HG02884 (cell line): ENCODE measurements around the gene CELSR3.

Experiments used
- ATAC-seq: cut with Tn5 transposase; IDR thresholded peaks from one replicate; pipeline ENCODE4 v1.9.1; 2021; ENCODE audit warnings: mild to moderate bottlenecking, moderate library complexity; ENCODE audit not compliant: unreplicated experiment

CELSR3 gene, protein sequence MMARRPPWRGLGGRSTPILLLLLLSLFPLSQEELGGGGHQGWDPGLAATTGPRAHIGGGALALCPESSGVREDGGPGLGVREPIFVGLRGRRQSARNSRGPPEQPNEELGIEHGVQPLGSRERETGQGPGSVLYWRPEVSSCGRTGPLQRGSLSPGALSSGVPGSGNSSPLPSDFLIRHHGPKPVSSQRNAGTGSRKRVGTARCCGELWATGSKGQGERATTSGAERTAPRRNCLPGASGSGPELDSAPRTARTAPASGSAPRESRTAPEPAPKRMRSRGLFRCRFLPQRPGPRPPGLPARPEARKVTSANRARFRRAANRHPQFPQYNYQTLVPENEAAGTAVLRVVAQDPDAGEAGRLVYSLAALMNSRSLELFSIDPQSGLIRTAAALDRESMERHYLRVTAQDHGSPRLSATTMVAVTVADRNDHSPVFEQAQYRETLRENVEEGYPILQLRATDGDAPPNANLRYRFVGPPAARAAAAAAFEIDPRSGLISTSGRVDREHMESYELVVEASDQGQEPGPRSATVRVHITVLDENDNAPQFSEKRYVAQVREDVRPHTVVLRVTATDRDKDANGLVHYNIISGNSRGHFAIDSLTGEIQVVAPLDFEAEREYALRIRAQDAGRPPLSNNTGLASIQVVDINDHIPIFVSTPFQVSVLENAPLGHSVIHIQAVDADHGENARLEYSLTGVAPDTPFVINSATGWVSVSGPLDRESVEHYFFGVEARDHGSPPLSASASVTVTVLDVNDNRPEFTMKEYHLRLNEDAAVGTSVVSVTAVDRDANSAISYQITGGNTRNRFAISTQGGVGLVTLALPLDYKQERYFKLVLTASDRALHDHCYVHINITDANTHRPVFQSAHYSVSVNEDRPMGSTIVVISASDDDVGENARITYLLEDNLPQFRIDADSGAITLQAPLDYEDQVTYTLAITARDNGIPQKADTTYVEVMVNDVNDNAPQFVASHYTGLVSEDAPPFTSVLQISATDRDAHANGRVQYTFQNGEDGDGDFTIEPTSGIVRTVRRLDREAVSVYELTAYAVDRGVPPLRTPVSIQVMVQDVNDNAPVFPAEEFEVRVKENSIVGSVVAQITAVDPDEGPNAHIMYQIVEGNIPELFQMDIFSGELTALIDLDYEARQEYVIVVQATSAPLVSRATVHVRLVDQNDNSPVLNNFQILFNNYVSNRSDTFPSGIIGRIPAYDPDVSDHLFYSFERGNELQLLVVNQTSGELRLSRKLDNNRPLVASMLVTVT (N-terminal part only)

DNA sequence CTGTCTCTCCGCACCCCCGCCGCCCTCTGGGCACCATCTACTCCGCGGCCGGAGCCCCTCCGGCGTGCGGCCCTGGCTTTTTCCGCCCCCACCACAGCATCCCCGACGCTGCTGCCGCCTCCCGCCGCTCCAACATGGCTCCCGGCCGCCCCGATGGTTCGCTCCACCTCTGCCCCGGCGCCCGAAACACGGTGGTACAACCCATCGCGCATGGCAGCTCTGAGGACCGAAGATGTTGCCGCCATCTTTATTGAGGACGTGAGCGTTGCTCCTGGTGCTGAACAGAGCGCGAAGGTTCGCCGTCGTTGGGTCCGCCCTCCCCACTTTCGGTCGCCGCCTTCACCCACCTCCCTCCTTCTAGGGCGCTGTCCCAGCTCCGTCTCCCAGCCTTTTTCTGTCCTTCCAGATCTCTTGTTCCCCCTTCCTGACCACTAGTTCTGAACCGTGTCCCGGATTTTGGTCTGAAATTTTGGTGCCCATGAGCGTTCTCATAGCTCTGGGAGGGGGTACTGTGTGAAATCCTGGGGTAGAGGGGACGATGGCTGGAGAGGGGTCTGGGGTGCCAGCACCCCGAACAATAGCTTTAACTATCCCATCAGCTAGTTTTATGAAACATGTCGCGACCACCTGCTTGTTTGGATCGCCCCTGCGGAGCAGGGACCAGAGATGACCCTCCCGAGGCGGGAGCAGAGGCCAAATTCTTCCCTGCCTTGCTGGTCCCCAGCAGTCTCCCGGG, at the start of gene CELSR3:
Gene CELSR3 (minus strand): TSS at position 134 of the 736 bp plus-strand sequence. CDS start 252 bp downstream, outside the sequence.
- no peak for ATAC-seq

DNA sequence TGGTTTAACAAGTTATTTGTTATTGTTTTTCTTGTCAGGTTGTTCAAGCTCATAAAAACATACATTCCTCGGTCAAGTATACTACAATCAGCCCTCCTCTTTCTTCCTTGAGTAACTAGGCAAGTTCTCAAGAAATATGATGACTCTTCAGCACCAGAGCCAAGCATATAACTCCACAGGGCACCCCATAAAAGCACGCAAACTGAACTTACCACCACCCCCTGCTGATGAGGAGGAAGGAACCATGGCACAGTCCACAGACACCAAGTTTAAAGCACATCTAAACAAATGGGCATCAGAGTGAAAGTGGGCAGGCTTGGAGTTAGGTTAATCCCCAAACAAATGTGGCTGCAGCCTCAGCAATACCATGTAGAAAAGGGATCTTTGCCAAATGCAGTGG, 49.0 kb upstream of the CELSR3 start:
- ATAC-seq = no peak

DNA sequence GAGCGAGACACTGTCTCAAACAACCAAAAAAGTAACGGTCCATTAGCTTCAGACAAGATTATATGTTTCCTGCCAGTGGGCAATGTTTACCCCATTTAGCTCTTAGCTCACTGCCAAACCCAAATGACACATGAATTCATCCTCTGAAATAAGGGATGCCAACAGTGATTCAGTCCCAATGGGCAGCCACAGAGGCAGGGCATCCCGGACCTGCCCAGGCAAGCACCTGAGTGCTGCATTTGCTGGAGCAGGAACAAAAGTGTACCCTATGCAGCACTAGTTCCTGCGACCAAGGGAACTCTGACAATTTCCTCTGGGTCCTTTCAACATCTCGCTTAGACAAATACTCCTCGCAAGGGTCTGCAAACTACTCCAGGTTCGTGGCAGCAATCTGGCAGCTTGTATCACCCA, 46.4 kb upstream of the CELSR3 start:
- no peak for ATAC-seq

DNA sequence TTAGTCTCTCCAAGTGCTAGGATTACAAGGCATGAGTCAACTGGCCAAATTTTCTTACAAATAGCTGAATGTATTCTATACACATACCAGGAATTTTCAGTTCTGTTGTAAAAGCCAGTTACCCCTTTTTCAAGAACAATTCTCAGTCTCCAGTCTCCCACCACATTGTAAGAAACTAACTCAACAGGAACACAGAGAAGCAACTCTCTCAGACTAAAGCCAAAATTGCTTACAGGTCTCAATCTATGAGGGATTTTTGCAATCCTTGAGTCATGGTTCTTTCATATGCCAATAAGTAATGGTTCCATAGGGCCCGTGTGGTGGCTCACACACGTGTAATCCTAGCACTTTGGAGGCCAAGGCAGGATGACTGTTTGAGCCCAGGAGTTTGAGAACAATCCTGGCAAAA, 45.8 kb upstream of the CELSR3 start:
- no peak for ATAC-seq

DNA sequence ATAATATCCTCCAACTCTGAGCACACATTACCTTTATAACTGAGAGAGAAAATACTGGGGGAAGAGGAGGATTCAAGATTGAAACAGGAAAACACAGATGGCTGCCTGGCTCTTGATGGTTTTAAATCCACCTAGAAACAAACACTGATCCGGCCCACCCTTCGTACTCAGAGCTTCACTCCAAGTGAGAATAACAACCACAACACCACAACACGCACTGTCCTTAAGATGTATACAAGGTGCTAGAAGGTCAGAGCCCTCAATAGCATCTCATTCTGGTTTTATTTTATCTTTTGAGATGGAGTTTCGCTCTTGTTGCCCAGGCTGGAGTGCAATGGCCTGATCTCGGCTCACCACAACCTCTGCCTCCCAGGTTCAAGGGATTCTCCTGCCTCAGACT, 44.5 kb upstream of the CELSR3 start:
- no peak for ATAC-seq

DNA sequence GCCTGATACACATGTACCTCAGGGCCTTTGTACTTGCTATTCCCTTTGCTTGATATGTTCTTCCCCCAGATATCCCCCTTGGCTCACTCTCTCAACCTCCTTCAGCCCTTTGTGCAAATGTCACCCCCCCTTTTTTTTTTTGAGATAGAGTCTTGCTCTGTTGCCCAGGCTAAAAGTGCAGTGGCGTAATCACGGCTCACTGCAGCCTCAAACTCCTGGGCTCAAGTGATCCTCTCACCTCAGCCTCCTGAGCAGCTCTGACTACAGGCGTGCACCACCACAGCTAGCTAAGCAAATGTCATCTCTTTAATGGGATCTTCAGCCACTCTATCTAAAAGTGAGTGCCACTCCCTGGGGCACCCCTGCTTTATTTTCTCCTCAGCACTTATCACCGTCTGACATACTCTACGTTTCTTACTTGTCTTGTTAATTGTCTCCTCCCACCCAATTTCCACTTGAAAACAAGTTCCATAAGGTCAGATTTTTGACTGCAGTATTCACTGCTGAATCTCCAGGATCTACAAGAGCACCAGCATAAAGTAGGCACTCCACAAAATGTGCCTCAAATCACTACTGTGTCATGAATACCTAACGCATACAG, 39.7 kb upstream of the CELSR3 start:
- ATAC-seq = no peak

DNA sequence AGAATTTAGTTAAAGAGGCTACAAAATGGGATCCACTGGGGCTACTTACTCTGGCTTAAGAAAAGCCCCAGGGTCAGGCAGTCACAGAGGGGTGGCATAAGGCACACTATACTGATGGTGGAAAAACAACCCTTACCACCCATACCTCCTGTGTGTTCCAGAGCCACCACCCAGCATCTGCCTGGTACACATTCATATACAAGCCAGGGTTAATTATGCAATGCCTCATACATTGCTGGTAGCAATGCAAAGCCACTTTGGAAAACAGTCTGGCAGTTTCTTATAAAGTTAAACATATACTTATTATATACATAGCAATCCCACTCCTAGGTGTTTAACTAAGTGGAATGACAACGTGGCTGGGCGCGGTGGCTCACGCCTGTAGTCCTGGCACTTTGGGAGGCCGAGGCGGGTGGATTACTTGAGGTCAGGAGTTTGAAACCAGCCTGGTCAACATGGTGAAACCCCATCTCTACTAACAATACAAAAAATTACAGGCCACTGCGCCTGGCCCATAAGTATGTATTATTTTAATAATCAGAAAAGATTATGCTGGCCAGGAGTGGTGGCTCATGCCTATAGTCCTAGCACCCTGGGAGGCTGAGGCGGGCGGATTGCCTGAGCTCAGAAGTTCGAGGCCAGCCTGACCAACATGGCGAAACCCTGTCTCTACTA, 38.2 kb upstream of the CELSR3 start:
- ATAC-seq = no peak

DNA sequence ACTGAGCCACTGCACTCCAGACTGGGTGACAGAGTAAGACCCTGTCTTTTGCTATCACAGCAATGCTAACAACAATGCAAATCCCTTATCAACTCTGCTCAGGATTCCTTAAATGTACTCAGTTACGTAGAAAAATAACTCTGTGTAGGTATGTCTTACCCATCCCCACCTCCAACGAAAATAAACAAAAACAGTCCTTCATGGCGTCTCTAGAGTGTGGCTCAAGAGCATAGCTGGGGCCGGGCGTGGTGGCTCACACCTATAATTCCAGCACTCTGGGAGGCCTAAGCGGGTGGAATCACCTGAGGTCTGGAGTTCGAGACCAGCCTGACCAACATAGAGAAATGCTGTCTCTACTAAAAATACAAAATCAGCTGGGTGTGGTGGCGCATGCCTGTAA, 36.2 kb upstream of the CELSR3 start:
- ATAC-seq = no peak

DNA sequence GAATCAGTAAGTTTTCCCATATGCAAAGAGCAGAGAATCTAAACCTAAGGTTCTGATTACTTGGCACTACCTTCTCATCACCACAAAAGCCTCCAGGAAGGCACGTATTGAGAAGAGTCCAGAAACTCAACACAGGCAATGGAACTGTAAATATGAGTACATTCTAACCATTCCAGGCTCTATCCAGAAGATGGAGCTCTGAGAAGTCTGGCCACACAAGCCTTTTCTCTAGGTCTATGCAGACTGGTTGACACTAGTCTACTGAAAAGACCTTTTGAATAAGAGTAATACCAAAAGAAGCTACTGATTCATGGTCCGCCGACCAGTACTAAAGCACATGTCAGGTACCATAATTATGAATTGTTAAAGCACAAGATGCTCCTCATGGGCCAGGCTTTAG, 35.3 kb upstream of the CELSR3 start:
- ATAC-seq = no peak

DNA sequence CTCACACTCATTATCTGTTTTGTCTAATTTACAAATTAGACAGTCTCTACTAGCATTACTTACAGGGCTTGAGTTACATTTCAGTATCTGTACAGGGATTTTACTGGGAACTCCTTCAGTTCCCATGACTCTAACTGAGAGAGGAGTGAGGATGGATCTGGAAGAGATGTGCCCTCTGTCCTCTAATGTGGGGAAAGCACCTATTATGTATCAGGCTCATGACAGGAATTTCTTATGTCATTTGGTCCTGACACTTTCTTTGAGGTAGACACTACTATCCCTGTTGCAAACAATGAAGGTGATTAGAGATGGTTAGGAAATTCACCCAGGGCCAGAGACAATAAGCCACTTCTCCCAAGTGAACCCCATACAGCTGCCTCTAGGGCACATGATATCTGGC, 33.9 kb upstream of the CELSR3 start:
- ATAC-seq = no peak

DNA sequence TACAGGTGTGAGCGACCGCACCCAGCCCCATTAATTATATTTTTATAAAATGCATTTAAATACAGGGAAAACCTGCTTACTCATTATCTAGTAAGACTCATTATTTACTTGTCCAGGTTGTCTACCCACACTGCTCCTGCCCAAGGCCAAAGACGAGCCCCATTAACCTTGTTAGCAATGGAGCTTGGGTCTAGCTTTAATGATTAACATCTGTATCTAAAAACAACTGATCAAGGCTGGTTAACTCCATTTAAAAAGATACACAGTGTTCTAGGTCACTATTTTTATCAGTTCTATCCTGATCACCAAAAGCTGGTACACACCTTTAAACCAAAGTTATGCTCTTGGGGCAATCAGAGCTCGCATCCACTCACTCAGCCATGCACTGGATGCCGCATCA, 33.5 kb upstream of the CELSR3 start:
- no peak for ATAC-seq

DNA sequence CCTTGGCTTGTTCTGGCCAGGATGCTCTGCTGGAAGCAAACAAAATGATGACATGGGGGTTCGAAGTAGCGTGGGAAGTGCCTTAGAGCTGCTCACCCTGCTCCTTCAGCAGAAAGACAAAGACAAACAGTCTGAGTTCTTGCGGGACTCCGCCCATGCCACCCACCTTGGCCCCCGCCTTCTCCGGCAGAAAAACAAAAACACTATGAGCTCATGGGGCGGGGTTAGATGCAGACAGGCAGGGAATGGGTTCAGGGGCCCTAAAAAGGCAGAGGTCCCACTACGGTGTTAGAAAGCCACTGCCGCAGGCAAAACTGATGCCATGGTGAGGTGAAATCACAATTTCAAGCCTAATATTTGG, 32.7 kb upstream of the CELSR3 start:
- no peak for ATAC-seq

DNA sequence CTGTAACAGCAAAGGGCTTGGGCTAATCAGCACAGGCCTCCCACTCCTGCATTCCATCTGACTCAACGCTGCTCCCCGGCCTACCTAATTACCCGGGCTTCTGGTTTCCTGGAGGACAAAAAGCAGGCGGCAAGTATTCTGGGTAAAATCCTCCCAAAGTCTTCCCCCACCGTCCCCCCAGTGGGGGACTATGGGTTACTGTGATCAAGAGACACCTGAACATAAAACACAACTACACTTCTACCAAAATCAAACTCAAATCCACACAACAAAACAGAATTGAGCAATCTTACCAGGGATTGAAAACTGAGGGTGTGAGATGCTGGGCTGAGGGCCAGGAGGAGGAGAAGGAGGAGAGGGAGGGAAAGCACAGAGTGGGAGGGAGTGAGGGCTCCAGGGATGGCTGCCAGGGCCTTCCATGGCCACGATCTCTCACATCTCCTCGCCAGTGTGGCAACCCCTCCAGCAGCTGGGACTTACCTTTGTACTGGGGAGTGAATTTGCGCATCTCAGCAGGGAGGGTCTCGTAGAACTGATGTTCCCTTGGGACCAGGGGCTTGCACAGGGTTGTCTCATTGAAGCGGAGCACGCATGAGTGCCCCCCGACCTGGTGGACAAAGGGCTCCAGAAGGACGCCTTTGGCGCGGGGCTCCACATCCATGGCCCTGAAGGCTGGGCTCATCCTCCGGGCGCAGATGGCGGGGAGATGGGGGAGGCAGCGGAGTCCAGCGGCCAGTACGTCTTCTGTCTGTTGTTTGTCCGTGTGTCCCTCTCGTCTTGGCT, 32.1 kb upstream of the CELSR3 start:
- ATAC-seq = no peak

DNA sequence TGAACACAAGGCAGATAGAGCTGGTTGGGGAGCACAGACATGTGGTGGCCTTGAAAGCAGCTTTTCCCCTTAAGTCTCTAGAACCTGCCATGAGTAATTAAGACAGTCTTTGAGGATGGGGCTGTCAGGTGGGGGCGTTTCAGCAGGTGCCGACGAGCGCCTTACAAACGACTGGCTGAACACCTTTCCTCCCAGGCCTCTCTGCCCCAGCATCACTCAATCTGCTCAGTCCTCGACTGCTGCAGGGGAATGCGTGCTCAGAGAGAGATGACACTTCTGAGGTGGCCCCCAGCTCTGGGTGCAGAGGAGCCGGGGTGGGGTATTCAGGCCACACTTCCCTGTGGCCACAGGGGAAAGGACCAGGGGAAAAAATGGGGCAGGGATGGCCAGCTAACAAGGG, 31.1 kb upstream of the CELSR3 start:
- ATAC-seq = no peak

DNA sequence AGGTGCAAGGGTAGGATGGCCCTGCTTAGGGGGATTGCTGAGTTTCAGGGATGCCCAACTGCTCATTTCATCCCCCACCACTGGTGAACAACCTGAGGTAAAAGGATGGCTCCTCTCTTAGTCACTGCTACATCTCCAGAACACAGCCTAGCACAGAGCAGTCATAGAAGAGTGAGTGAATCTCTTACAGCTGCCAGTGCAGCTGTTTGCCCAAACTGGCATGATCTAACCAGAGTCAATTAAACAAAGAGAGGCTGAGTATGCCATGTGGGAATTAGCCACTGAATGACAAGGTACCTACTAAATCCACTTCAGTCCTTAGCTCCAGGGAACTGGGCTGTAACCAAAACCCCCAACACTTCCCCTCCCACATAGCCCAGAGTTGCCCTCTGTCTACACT, 29.9 kb upstream of the CELSR3 start:
- no peak for ATAC-seq

DNA sequence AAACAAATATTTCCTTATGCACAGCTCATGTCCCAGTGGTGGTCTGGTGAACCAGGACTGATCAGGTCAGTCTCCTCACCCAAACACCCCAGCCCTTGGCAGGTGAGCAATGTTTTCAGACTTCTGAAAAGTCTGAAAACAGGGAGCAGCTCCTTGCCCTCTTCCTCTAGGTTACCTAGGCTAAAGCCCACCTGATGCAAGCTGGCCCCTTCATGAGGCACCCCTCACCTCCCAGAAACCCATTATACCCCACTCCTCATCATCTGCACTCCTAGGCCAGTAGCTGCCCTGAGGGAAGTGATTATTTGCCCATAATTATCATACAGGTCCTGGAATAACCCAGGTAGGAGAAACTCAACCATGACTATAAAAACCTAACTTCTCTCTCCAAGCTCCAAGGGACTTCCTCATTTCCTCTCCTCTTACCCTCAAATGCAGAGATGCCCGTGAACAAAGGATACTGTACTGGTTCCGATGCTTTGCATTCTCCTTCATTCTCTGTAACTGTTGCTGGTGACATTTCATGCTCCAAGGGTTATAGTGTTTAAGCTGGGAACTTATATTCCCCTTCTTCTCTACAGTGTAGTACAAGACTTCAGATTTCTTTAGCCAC, 28.3 kb upstream of the CELSR3 start:
- no peak for ATAC-seq

DNA sequence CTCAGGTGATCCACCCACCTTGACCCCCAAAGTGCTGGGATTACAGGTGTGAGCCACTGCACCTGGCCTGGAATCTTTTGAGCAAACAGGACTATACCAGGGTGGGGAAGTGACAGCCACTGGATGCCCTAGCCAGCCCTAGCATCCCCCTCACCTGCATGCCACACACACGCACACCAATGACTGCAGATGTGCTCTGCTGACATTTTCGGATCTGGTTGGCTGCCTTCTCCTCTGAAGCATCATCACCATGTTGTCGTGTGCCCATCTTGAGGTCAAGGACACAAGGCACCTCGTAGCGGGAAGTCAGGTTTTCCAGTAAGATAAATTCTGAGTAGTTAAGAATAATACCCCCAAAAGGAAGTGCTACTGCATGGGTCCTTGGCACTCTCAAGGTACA, 26.7 kb upstream of the CELSR3 start:
- no peak for ATAC-seq

DNA sequence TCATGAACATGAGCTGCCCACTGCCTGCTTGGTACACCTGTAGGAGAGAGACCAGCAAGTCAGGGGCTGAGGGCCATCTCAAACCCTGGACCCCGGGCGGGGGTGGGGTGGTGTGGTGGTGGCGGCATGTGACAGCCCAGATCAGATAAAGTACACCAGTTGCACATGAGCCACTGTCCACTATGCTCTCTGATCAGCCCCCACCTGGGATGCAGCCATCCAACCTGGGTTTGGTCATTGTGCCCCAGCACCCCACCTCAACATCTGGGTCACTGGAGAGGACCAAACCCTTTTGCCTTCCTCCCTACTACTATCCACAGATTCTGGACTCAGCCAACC, 26.0 kb upstream of the CELSR3 start:
- no peak for ATAC-seq
